ENCODE results near the gene GNPTAB. TPM values are rescaled to one million over a fixed set of nuclear protein-coding genes. Genes with fewer than 3 reads are reported as not detected.

Gene GNPTAB
- total RNA-seq, 1 donor from 2014 or later: 24.7 TPM

DNA sequence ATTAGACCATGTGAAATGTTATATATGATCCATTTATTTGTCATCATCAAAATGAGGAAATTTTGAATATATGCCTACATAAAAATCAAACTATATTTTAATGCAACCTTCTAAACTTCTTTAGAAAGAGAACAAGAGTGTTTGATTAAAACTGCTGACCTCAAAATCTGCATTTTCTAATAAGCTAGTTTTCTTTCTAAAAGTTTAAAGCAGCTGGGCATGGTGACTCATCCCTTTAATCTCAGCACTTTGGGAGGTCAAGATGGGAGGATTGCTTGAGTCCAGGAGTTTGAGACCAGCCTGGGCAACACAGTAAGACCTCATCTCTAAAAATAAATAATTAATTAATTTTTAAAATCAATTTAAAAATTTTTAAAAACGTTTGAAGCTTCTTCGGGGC, 36.2 kb downstream of the GNPTAB start:
- TF ChIP-seq, protein P1, sequence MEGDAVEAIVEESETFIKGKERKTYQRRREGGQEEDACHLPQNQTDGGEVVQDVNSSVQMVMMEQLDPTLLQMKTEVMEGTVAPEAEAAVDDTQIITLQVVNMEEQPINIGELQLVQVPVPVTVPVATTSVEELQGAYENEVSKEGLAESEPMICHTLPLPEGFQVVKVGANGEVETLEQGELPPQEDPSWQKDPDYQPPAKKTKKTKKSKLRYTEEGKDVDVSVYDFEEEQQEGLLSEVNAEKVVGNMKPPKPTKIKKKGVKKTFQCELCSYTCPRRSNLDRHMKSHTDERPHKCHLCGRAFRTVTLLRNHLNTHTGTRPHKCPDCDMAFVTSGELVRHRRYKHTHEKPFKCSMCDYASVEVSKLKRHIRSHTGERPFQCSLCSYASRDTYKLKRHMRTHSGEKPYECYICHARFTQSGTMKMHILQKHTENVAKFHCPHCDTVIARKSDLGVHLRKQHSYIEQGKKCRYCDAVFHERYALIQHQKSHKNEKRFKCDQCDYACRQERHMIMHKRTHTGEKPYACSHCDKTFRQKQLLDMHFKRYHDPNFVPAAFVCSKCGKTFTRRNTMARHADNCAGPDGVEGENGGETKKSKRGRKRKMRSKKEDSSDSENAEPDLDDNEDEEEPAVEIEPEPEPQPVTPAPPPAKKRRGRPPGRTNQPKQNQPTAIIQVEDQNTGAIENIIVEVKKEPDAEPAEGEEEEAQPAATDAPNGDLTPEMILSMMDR (conservative IDR thresholded peaks at IDR 0.05; ENCODE audit: low read depth, low read length): no peak
- H3K4me3 ChIP-seq (ENCODE audit: low read depth, low read length): no peak overlapping the region
- no peak for DNase-seq (ENCODE audit: low read depth)

DNA sequence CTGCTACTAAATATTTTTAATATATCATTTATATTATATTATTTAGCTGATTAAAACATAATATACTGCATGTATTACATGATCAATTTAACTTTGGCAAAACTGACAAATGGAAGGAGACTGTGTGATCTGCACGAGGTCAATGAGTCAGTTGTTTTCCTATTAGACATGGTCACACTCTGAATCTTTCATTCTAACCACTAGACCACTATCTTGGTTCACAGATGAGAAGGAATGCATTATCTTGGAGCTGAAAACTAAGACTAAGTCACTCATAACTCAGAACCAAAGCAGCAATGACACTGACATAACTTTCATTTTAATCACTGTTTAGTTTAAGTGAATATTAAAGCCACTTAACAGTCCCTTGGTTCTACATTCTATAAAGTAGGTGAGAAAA, 37.4 kb downstream of the GNPTAB start:
- TF ChIP-seq, protein P1 (conservative IDR thresholded peaks at IDR 0.05; ENCODE audit: low read depth, low read length): no peak
- H3K4me3 ChIP-seq (ENCODE audit: low read depth, low read length): no peak overlapping the region
- DNase-seq (ENCODE audit: low read depth): peak; percentile 96

DNA sequence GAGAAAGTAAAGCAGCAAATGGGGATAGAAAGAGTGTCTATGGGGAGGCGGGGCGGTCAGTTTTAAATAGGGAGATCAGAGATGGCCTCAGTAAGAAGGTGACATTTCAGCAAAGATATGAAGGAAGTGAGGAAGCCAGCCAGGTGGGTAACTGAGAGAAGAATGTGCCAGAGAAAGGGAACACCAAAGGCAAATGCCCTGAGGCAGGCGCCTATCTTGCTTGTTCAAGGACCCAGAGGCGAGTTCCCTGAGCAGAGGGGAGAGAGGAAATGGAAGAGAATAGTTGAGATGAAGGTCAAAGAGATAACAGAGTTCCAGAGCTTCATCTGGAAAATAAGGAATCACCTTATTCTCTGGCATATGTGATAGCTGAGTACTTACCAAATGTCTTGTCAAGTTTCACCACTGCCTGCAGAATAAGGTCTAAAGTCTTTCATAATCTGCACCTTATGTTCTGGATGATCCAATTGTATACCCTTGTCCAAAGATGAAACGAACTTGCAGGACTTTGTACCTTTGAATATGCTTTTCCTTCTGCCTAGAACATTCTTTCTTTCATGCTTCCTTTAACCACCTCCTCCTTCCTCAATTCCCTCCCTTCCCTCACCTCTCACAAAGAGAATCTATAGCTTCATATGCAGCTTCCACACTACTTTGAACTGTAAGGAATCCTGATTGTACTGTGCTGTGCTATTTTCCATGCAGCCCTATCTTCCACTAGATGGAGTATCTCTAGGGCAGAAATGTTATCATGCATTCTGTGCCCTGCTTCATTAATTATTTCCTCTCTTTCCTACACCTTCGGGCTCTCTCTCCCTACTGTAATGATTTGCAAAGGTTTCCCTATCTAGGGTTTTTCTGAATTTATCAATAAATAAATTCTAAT, 38.5 kb downstream of the GNPTAB start:
- DNase-seq (ENCODE audit: low read depth): peak; percentile 42

DNA sequence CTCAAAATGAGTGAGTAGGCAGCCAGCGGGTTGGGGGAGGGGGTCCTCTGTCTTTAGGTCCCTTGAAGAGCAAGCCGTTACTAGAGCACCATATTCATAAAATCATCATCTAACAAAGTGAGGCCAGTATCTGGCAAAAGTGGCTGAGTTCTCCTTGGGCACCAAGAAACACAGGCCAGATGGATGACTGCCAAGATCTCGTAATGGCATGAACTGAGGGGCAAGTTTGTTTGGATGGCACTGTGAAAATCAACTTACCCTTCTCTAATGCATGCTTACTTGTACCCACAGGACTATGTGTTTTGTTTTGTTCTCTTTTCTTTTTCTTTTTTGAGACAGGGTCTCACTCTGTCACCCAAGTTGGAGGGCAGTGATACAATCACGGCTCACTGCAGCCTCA, 41.6 kb downstream of the GNPTAB start:
- DNase-seq (ENCODE audit: low read depth): no peak
- H3K4me3 ChIP-seq (ENCODE audit: low read depth, low read length): no peak overlapping the region
- TF ChIP-seq, protein P1 (conservative IDR thresholded peaks at IDR 0.05; ENCODE audit: low read depth, low read length): no peak

More for the DNA sequence above, 38.5 kb downstream of the GNPTAB start:
- no peak overlapping the region for H3K4me3 ChIP-seq (ENCODE audit: low read depth, low read length)
- TF ChIP-seq, protein P1 (conservative IDR thresholded peaks at IDR 0.05; ENCODE audit: low read depth, low read length): peak; percentile 80

DNA sequence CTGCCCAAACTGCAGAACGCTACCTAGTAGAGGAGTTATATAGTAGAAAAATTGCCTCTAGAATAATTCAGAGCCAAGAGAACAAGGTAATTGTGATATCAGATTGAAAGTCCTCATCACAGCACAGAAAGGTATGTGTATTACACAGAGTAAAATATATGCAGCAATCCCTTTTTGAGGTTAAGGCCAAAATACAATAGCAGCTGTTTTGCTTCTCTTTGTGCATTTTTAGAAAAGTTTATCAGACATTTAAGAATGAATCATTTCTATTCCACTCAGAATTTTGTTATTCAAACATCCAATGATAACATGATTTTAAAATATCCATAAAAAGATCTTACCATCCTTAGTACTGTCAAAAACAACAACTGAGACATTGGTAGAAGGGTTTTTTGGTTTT, 45.1 kb downstream of the GNPTAB start:
- DNase-seq (ENCODE audit: low read depth): no peak
- TF ChIP-seq, protein P1 (conservative IDR thresholded peaks at IDR 0.05; ENCODE audit: low read depth, low read length): no peak
- H3K4me3 ChIP-seq (ENCODE audit: low read depth, low read length): no peak overlapping the region

DNA sequence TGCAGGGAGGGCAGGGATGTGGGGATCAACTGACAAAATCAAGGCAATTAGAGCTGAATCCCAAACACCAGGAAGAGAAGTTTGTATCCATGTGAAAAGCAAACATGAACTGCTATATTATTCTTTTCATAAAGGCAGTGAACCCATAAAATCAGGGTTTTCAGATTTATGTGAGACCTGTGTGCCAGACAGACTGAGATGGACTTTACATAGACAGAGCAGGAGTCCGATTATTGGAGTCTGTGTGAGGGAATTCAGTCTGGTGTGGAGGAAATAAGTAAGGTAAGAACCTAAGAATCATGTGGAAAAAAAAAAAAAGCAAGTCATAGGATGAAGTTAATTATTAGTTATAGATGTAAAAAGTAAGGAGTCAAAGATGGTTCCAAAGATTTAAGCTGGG, 46.4 kb downstream of the GNPTAB start:
- TF ChIP-seq, protein P1 (conservative IDR thresholded peaks at IDR 0.05; ENCODE audit: low read depth, low read length): no peak

DNA sequence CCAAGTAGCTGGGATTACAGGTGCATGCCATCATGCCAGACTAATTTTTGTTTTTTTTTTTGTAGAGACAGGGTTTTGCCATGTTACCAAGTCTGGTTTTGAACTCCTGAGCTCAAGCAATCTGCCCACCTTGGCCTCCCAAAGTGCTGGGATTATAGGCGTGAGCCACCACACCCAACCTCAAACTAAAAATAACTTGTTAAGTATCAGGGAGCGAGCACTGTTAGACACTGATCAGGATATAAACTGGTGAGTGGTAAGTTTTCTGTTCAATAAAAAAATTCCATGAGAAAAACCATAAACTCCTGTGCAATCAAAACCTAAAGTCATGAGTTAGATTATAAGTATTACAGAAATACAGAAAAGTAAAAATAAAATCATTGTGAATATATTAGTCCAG, 46.9 kb downstream of the GNPTAB start:
- DNase-seq (ENCODE audit: low read depth): no peak
- no peak overlapping the region for H3K4me3 ChIP-seq (ENCODE audit: low read depth, low read length)
- TF ChIP-seq, protein P1 (conservative IDR thresholded peaks at IDR 0.05; ENCODE audit: low read depth, low read length): no peak

More for the DNA sequence above, 46.4 kb downstream of the GNPTAB start:
- H3K4me3 ChIP-seq (ENCODE audit: low read depth, low read length): no peak overlapping the region
- DNase-seq (ENCODE audit: low read depth): no peak
